ENCODE data around the gene CEP20.

CEP20 gene

DNA sequence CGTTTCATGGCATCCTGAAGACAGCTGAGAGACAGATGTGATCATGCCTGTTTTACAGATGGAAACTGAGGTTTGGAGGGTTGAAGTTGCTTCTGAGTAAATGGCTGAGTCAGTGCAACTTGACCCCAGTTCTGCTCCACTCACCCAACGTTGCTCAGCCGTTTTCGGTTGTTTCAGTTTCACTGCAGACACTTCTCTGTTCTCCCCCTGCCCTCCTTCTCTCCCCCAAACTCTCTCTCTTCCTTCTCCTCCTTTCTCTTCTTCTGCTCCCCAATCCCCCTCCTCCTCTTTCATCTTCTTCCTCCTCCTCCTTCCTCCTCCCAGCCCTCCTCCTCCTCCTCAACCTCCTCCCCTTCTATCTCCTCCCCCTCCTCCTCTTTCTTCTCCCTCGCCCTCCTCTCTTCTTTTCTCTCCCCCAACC lies 9.4 kb upstream of the CEP20 start:
- DNase-seq, result peak; percentile 35

GRCh38 chr16:15897121-15897780 lies 8.8 kb upstream of the CEP20 start:
- DNase-seq, result peak; percentile 33

GRCh38 chr16:15894571-15895374 lies 6.4 kb upstream of the CEP20 start:
- no peak for DNase-seq

DNA sequence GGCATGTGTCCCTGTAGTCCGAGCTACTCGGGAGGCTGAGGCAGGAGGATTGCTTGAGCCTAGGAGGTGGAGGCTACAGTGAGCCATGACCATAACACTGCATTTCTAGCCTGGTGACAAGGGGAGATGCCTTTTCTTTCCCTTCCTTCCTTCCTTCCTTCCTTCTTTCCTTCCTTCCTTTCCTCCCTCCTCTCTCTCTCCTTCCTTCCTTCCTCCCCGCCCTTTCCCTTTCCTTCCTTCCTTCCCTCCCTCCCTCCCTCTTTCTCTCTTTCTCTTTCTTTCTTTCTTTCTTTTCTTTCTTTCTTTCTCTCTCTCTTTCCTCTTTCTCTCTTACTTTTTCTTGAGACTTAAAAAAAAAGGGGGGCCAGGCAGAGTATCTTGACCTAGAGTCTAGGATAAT lies 3.1 kb upstream of the CEP20 start:
- no peak for DNase-seq

DNA sequence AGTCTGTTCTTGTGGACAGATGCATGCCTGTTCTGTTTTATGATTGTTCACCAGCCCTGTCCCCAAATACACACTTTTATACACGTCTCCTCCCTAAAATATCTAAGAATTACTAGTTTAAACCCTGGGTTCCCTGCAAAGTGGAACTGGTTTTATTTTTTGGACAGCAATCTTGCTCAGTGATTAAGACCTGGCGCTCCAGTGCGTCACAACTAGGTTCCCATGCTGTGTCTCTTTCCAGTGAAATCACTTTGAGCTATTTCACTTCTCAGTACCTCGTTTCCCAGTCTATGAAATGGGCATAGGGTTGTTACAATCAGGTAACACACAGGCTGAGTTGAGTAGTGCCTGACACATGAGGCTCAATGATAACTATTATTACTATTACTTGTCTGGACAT lies 1.1 kb downstream of the CEP20 start:
- no peak for DNase-seq

DNA sequence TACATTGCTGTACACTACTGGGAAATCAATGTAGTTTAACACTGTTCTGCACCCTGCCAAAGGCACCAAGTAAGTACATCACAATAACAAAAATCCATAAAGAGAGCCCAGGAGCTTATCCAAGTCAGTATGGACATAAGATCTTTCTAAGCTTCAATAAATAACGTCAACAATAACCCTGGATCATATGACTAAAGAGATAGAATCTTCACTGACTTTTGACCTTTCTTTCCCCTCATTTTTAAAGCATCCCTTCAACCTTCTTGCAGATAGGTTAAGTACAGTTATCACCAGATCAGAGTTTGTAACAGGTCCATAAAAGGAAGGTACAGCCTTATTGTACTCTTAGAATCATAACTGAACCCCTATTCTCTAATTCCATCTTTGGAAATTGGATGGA lies 2.3 kb downstream of the CEP20 start:
- no peak for DNase-seq

DNA sequence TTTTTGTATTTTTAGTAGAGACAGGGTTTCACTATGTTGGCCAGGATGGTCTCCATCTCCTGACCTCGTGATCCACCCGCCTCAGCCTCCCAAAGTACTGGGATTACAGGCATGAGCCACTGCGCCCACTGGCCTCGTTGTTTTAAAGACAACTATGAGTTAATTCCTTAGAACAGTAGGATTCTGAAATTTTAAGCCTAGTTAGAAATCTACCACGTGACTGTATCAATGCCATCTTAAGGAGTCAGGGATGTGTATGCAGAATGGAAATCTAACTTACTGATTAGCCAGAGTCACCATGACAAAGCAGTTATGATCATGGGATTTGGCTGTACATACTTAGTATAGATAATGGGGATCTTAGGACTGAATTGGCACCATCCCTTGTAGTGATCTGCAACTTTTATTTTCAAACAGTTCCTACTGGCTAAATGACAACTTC lies 2.8 kb downstream of the CEP20 start:
- DNase-seq, result no peak

GRCh38 chr16:15882563-15882962 lies 5.8 kb downstream of the CEP20 start:
- DNase-seq, result no peak

DNA sequence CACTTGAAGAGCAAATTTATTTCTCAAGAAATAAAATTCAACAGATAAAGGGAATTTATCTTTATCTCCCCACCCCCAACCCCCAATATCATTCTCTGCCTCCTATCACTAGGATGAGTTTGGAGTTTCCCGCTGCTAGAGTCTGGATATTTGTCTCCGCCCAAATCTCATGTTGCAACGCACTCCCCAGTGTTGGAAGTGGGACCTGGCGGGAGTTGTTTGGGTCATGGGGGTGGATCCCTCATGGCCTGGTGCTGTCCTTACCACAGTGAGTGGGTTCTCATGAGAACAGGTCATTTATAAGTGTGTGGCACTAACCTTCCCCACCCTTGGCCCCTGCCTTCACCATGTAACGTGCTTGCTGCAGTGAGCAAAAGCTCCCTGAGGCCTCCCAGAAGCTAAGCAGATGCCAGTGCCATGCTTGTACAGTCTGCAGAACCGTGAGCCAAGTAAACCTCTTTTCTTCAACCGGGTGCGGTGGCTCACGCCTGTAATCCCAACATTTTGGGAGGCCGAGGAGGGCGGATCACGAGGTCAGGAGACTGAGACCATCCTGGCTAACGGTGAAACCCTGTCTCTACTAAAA lies 6.5 kb downstream of the CEP20 start:
- no peak for DNase-seq

GRCh38 chr16:15880434-15881308 lies 7.7 kb downstream of the CEP20 start:
- no peak for DNase-seq

GRCh38 chr16:15879255-15879811 lies 9.1 kb downstream of the CEP20 start:
- peak; percentile 91 for DNase-seq

GRCh38 chr16:15876503-15876902 lies 11.9 kb downstream of the CEP20 start:
- DNase-seq, result no peak

- peak; percentile 70 for DNase-seq
Observed at GRCh38 chr16:15874745-15875314, 13.6 kb downstream of the CEP20 start.

DNA sequence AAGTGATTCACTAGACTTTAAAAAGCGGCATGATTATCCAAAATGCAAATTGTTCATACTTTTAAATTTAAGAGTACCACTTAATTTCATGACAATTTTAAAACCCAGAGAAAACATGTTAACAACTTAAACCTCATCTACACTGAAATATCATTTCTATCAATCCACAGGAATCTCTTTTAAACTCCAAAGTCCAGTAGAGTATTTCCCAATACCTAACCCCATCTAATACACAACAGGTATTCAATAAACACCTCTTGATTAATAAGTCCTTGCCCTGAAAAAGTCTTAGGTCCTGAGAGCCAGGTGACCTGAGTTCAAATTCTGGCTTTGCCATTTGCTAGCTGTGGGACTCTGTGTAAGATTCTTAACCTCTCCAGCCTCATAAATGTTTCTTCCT lies 14.7 kb downstream of the CEP20 start:
- no peak for DNase-seq

DNA sequence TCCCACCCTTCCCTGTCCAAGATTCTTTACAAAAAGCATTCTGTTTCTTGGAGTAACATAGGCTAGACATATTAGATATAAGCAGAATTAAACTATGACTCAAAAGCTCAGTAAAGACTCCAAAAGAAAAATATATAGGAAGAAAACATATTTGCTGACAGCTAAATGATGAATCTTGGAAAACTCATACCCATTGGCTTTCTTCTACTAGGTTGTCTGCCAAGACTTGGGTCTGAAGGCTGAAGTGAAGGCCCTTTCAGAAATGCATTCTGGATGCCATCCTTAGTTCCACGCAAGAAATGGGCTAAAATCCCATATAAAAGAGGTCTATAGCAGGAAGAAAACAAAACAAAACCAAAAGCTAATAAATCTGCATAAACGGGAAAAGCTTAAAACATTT lies 15.1 kb downstream of the CEP20 start:
- DNase-seq, result no peak

- no peak for DNase-seq
Observed at GRCh38 chr16:15870011-15870410, 18.4 kb downstream of the CEP20 start.

- no peak for DNase-seq
Observed at GRCh38 chr16:15866451-15866850, 22.0 kb downstream of the CEP20 start.

- DNase-seq, result peak; percentile 76
Observed at GRCh38 chr16:15865742-15866141, 22.7 kb downstream of the CEP20 start.

- no peak for DNase-seq
Observed at GRCh38 chr16:15864939-15865338, 23.5 kb downstream of the CEP20 start.

DNA sequence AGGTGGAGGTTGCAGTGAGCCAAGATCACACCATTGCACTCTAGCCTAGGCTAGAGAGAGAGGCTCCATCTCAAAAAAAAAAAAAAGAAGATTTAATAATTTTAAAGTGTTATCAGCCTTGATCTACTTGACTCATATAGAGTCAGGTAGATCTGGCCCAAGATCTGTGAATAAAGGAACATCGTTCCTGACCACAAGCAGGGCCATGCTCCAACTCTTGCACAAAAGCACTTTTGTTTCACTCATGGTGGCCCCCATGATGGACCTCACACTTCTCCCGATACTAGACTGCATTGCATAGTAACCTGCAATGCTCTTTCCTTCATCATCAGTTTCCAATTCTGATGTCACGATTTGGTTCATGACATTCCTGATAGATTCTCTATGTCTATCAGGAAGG lies 26.4 kb downstream of the CEP20 start:
- no peak for DNase-seq

GRCh38 chr16:15858921-15859668 lies 29.3 kb downstream of the CEP20 start:
- DNase-seq, result no peak
